ENCODE data around the gene APOE.

APOE gene

DNA sequence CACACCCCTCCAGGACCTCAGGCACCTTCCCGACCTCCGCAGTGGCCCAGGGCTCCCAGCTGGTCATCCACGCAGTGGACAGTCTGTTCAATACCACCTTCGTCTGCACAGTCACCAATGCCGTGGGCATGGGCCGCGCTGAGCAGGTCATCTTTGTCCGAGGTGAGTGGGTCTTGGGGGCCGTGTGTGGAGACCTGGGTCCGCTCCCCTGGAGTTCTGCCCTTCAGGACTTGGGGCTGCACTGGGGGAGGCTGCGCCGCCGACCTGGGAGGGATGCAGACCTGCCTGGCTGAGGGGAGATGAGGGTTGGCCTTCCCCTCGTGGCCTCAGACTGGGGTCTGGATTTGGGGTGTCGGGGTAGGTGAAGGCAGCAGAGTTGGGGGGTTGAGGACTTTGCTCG is 31.3 kb upstream of the APOE start:
- TF ChIP-seq ZBTB7A (IDR thresholded peaks at IDR 0.05; ENCODE audit: low read depth) (no peak), NFIC (IDR thresholded peaks at IDR 0.05) (no peak), TAF1 (IDR thresholded peaks at IDR 0.05; ENCODE audit: low read depth) (no peak), TEAD4 (IDR thresholded peaks at IDR 0.05) (no peak), TCF12 (IDR thresholded peaks at IDR 0.05; ENCODE audit: low read depth) (no peak), FOXM1 (IDR thresholded peaks at IDR 0.05; ENCODE audit: borderline replicate concordance, low read depth) (no peak), RAD21 (IDR thresholded peaks at IDR 0.05; ENCODE audit: low read depth) (no peak), YY1 (IDR thresholded peaks at IDR 0.05; ENCODE audit: low read depth) (no peak), CEBPB (IDR thresholded peaks at IDR 0.05) (no peak), EP300 (IDR thresholded peaks at IDR 0.05; ENCODE audit: borderline replicate concordance) (no peak), CREB1 (IDR thresholded peaks at IDR 0.05; ENCODE audit: low read depth) (no peak), EGR1 (IDR thresholded peaks at IDR 0.05) (no peak)
- TF ChIP-seq, protein P1, sequence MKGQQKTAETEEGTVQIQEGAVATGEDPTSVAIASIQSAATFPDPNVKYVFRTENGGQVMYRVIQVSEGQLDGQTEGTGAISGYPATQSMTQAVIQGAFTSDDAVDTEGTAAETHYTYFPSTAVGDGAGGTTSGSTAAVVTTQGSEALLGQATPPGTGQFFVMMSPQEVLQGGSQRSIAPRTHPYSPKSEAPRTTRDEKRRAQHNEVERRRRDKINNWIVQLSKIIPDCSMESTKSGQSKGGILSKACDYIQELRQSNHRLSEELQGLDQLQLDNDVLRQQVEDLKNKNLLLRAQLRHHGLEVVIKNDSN (IDR thresholded peaks at IDR 0.05) = no peak
- TF ChIP-seq, protein P2, sequence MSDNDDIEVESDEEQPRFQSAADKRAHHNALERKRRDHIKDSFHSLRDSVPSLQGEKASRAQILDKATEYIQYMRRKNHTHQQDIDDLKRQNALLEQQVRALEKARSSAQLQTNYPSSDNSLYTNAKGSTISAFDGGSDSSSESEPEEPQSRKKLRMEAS (IDR thresholded peaks at IDR 0.05) = no peak
- TF ChIP-seq, protein P3, sequence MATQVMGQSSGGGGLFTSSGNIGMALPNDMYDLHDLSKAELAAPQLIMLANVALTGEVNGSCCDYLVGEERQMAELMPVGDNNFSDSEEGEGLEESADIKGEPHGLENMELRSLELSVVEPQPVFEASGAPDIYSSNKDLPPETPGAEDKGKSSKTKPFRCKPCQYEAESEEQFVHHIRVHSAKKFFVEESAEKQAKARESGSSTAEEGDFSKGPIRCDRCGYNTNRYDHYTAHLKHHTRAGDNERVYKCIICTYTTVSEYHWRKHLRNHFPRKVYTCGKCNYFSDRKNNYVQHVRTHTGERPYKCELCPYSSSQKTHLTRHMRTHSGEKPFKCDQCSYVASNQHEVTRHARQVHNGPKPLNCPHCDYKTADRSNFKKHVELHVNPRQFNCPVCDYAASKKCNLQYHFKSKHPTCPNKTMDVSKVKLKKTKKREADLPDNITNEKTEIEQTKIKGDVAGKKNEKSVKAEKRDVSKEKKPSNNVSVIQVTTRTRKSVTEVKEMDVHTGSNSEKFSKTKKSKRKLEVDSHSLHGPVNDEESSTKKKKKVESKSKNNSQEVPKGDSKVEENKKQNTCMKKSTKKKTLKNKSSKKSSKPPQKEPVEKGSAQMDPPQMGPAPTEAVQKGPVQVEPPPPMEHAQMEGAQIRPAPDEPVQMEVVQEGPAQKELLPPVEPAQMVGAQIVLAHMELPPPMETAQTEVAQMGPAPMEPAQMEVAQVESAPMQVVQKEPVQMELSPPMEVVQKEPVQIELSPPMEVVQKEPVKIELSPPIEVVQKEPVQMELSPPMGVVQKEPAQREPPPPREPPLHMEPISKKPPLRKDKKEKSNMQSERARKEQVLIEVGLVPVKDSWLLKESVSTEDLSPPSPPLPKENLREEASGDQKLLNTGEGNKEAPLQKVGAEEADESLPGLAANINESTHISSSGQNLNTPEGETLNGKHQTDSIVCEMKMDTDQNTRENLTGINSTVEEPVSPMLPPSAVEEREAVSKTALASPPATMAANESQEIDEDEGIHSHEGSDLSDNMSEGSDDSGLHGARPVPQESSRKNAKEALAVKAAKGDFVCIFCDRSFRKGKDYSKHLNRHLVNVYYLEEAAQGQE (IDR thresholded peaks at IDR 0.05; ENCODE audit: low read depth) = no peak

DNA sequence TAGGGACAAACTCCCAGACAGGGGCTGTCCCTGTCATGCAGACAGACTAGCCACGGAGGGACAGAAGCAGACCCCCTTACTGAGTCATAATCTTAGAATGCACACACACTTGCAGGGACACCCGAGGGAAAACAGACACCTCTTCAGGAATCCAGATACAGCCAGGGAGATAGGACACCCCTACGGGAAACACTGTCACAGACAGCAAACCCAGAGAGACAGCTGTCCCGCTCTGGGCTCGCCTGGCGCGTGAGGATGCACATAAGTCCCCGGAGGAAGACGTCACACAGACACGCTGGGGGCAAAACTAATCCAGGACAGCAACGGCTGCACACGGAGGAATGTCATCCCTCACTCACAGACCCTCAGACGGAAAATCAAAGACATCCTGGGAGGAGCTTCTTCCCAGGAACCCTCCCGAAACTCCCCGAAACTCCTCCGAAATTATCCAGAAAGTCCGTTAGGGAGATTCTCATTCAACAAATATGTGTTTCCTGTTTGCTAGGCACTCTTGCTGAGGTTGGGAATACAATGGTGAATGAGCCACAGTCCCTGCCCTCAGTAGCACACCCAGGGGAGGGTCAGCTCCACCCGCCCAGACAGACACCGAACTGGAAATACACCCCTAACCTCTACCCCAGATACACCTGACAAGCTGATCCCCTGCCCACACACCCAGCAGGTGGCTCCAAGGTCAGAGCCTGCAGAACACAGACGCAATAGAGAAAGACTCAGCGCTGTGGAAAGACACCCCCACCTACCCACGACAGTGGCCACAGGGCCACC is 29.7 kb upstream of the APOE start:
- TF ChIP-seq FOXM1 (IDR thresholded peaks at IDR 0.05; ENCODE audit: borderline replicate concordance, low read depth) = no peak

DNA sequence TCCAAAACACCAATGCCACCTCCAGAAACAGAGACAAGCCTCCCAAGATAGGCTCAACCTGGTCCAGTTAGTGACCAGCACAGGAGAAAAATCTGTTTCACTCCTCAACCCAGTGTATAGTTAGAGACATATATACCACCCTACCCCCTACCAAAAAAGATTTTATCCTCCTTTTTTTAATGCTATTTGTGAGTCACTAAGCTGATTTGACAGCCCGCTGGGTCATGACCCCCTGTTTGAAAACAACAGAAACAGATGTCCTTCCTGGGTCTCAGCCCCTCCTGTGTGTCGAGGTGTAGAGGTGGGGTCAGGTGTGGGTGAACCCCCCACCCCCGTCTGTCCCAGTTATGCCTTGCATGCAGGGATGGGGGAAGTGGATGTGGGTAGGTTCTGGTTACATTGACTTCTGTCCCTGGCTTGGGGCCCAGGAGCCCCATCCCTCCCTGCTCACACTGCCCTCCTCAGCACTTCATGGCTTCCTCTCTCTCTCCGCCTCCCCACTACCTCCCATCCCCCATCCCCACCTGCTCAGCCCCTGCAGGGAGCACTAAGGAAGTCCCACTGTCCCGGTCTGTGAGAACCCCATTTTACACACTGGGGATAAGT is 28.6 kb upstream of the APOE start:
- TF ChIP-seq EP300 (IDR thresholded peaks at IDR 0.05; ENCODE audit: borderline replicate concordance) = no peak
- TF ChIP-seq, protein P2 (IDR thresholded peaks at IDR 0.05) = no peak
- TF ChIP-seq, protein P3 (IDR thresholded peaks at IDR 0.05; ENCODE audit: low read depth) = no peak
- TF ChIP-seq RAD21 (IDR thresholded peaks at IDR 0.05; ENCODE audit: low read depth) = no peak
- TF ChIP-seq, protein P1 (IDR thresholded peaks at IDR 0.05) = no peak
- no peak for TF ChIP-seq TCF12 (IDR thresholded peaks at IDR 0.05; ENCODE audit: low read depth)
- no peak for TF ChIP-seq CEBPB (IDR thresholded peaks at IDR 0.05)
- no peak for TF ChIP-seq EGR1 (IDR thresholded peaks at IDR 0.05)
- TF ChIP-seq NFIC (IDR thresholded peaks at IDR 0.05) = no peak
- no peak for TF ChIP-seq TEAD4 (IDR thresholded peaks at IDR 0.05)
- TF ChIP-seq YY1 (IDR thresholded peaks at IDR 0.05; ENCODE audit: low read depth) = no peak

DNA sequence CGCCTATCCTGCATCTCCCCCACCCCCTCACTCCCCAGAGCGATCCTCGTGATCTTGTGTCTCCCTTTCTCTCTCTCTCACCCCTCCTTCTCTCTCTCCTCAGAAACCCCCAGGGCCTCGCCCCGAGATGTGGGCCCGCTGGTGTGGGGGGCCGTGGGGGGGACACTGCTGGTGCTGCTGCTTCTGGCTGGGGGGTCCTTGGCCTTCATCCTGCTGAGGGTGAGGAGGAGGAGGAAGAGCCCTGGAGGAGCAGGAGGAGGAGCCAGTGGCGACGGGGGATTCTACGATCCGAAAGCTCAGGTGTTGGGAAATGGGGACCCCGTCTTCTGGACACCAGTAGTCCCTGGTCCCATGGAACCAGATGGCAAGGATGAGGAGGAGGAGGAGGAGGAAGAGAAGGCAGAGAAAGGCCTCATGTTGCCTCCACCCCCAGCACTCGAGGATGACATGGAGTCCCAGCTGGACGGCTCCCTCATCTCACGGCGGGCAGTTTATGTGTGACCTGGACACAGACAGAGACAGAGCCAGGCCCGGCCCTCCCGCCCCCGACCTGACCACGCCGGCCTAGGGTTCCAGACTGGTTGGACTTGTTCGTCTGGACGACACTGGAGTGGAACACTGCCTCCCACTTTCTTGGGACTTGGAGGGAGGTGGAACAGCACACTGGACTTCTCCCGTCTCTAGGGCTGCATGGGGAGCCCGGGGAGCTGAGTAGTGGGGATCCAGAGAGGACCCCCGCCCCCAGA is 27.3 kb upstream of the APOE start:
- no peak for TF ChIP-seq NFIC (IDR thresholded peaks at IDR 0.05)
- TF ChIP-seq TCF12 (IDR thresholded peaks at IDR 0.05; ENCODE audit: low read depth) = no peak
- TF ChIP-seq, protein P2 (IDR thresholded peaks at IDR 0.05) = peak; percentile 66
- TF ChIP-seq EP300 (IDR thresholded peaks at IDR 0.05; ENCODE audit: borderline replicate concordance) = peak; percentile 42; the same call in 1 of the 2 replicates
- TF ChIP-seq CEBPB (IDR thresholded peaks at IDR 0.05) = no peak
- no peak for TF ChIP-seq FOXM1 (IDR thresholded peaks at IDR 0.05; ENCODE audit: borderline replicate concordance, low read depth)
- peak; percentile 63; the same call in 1 of the 2 replicates for TF ChIP-seq EGR1 (IDR thresholded peaks at IDR 0.05)
- TF ChIP-seq YY1 (IDR thresholded peaks at IDR 0.05; ENCODE audit: low read depth) = no peak
- TF ChIP-seq ZBTB7A (IDR thresholded peaks at IDR 0.05; ENCODE audit: low read depth) = peak; percentile 17; the same call in 1 of the 2 replicates
- no peak for TF ChIP-seq CREB1 (IDR thresholded peaks at IDR 0.05; ENCODE audit: low read depth)
- no peak for TF ChIP-seq TEAD4 (IDR thresholded peaks at IDR 0.05)
- TF ChIP-seq, protein P1 (IDR thresholded peaks at IDR 0.05) = no peak
- TF ChIP-seq, protein P3 (IDR thresholded peaks at IDR 0.05; ENCODE audit: low read depth) = no peak
- no peak for TF ChIP-seq TAF1 (IDR thresholded peaks at IDR 0.05; ENCODE audit: low read depth)

Measured in Ishikawa (cell line).